ENCODE results near the gene UGDH. TPM values are rescaled to one million over a fixed set of nuclear protein-coding genes. Genes with fewer than 3 reads are reported as not detected.
"Not testable (repeated sequence)": the region's sequence is repeated elsewhere in the genome, so short reads cannot be mapped to it uniquely, and the experiment has no call there.

Gene UGDH
- total RNA-seq, 1 experiment from 2014 or later, result 10.3 TPM

- no peaks in the 10 kb centered on the region; the same call in 1 of the 2 replicates for H3K9me3 ChIP-seq (ENCODE audit: low read length)
- peaks cover 25% of the 10 kb centered on the region for H3K4me1 ChIP-seq (ENCODE audit: low read length)
- peak overlapping the region; percentile 93 for H3K4me2 ChIP-seq (ENCODE audit: low read depth, low read length, poor library complexity, severe bottlenecking)
- peak overlapping the region; percentile 89 for H3K9ac ChIP-seq (ENCODE audit: low read length)
- H3K79me2 ChIP-seq (ENCODE audit: low read length), result peaks cover 61% of the 10 kb centered on the region
- H4K20me1 ChIP-seq (ENCODE audit: insufficient read depth, low read depth, low read length), result no peaks in the 10 kb centered on the region
- no peaks in the 10 kb centered on the region for H3K36me3 ChIP-seq (ENCODE audit: insufficient read depth, low read length)
- H3K9me2 ChIP-seq (replicated peaks; ENCODE audit: insufficient read depth, low read length), result no peaks in the 10 kb centered on the region
- no peaks in the 10 kb centered on the region for H3K27me3 ChIP-seq (ENCODE audit: low read length)
- DNase-seq, result peak; percentile 48
- H3K27ac ChIP-seq (ENCODE audit: low read length), result peak overlapping the region; percentile 17
- H3K4me3 ChIP-seq (ENCODE audit: low read length), result peak overlapping the region; percentile 93
- peak overlapping the region; percentile 34 for H2AFZ ChIP-seq (ENCODE audit: low read length)
Measured at GRCh38 chr4:39525822-39526690, 1.2 kb downstream of the UGDH start.

- H3K4me3 ChIP-seq (ENCODE audit: low read length), result no peak overlapping the region
- H3K9me3 ChIP-seq (ENCODE audit: low read length), result no peaks in the 10 kb centered on the region
- H3K36me3 ChIP-seq (ENCODE audit: insufficient read depth, low read length), result peaks cover 4% of the 10 kb centered on the region; the same call in 1 of the 2 replicates
- DNase-seq, result no peak
- no peak overlapping the region for H2AFZ ChIP-seq (ENCODE audit: low read length)
- no peak overlapping the region for H3K4me2 ChIP-seq (ENCODE audit: low read depth, low read length, poor library complexity, severe bottlenecking)
- H3K27me3 ChIP-seq (ENCODE audit: low read length), result no peaks in the 10 kb centered on the region
- H3K4me1 ChIP-seq (ENCODE audit: low read length), result peaks cover 25% of the 10 kb centered on the region
- no peaks in the 10 kb centered on the region for H3K9me2 ChIP-seq (replicated peaks; ENCODE audit: insufficient read depth, low read length)
- no peak overlapping the region for H3K9ac ChIP-seq (ENCODE audit: low read length)
- H3K79me2 ChIP-seq (ENCODE audit: low read length), result peaks cover 61% of the 10 kb centered on the region
- H3K27ac ChIP-seq (ENCODE audit: low read length), result no peak overlapping the region
- H4K20me1 ChIP-seq (ENCODE audit: insufficient read depth, low read depth, low read length), result no peaks in the 10 kb centered on the region
Measured at GRCh38 chr4:39524161-39524957, 2.9 kb downstream of the UGDH start.

GRCh38 chr4:39522068-39522467, 5.2 kb downstream of the UGDH start:
- DNase-seq, result no peak
- H2AFZ ChIP-seq (ENCODE audit: low read length), result no peak overlapping the region
- H3K27ac ChIP-seq (ENCODE audit: low read length), result no peak overlapping the region
- peaks cover 15% of the 10 kb centered on the region for H3K4me1 ChIP-seq (ENCODE audit: low read length)
- H3K9ac ChIP-seq (ENCODE audit: low read length), result no peak overlapping the region
- peaks cover 8% of the 10 kb centered on the region; the same call in 1 of the 2 replicates for H3K36me3 ChIP-seq (ENCODE audit: insufficient read depth, low read length)
- H3K79me2 ChIP-seq (ENCODE audit: low read length), result peaks cover 47% of the 10 kb centered on the region
- no peaks in the 10 kb centered on the region for H3K9me2 ChIP-seq (replicated peaks; ENCODE audit: insufficient read depth, low read length)
- no peaks in the 10 kb centered on the region for H3K27me3 ChIP-seq (ENCODE audit: low read length)
- H3K4me2 ChIP-seq (ENCODE audit: low read depth, low read length, poor library complexity, severe bottlenecking), result no peak overlapping the region
- H3K4me3 ChIP-seq (ENCODE audit: low read length), result no peak overlapping the region
- H4K20me1 ChIP-seq (ENCODE audit: insufficient read depth, low read depth, low read length), result no peaks in the 10 kb centered on the region
- H3K9me3 ChIP-seq (ENCODE audit: low read length), result no peaks in the 10 kb centered on the region

- no peak overlapping the region for H3K27ac ChIP-seq (ENCODE audit: low read length)
- H3K27me3 ChIP-seq (ENCODE audit: low read length), result no peaks in the 10 kb centered on the region
- H3K4me3 ChIP-seq (ENCODE audit: low read length), result no peak overlapping the region
- no peaks in the 10 kb centered on the region for H4K20me1 ChIP-seq (ENCODE audit: insufficient read depth, low read depth, low read length)
- no peak overlapping the region for H3K9ac ChIP-seq (ENCODE audit: low read length)
- peaks cover 8% of the 10 kb centered on the region; the same call in 1 of the 2 replicates for H3K36me3 ChIP-seq (ENCODE audit: insufficient read depth, low read length)
- peaks cover 40% of the 10 kb centered on the region for H3K79me2 ChIP-seq (ENCODE audit: low read length)
- DNase-seq, result no peak
- H3K4me2 ChIP-seq (ENCODE audit: low read depth, low read length, poor library complexity, severe bottlenecking), result no peak overlapping the region
- H3K9me3 ChIP-seq (ENCODE audit: low read length), result no peaks in the 10 kb centered on the region
- H2AFZ ChIP-seq (ENCODE audit: low read length), result no peak overlapping the region
- H3K4me1 ChIP-seq (ENCODE audit: low read length), result peaks cover 15% of the 10 kb centered on the region
- H3K9me2 ChIP-seq (replicated peaks; ENCODE audit: insufficient read depth, low read length), result no peaks in the 10 kb centered on the region
Measured at GRCh38 chr4:39521253-39521919, 5.9 kb downstream of the UGDH start.

- Histone ChIP-seq H3K4me2 (ENCODE audit: low read depth, low read length, poor library complexity, severe bottlenecking) (no peak overlapping the region), H3K36me3 (ENCODE audit: insufficient read depth, low read length) (peaks cover 8% of the 10 kb centered on the region; the same call in 1 of the 2 replicates), H3K4me3 (ENCODE audit: low read length) (no peak overlapping the region), H3K9ac (ENCODE audit: low read length) (no peak overlapping the region), H3K79me2 (ENCODE audit: low read length) (peaks cover 19% of the 10 kb centered on the region; the same call in 1 of the 2 replicates), H4K20me1 (ENCODE audit: insufficient read depth, low read depth, low read length) (no peaks in the 10 kb centered on the region), H3K27ac (ENCODE audit: low read length) (no peak overlapping the region), H3K27me3 (ENCODE audit: low read length) (no peaks in the 10 kb centered on the region), H3K4me1 (ENCODE audit: low read length) (no peaks in the 10 kb centered on the region), H2AFZ (ENCODE audit: low read length) (no peak overlapping the region), H3K9me2 (replicated peaks; ENCODE audit: insufficient read depth, low read length) (no peaks in the 10 kb centered on the region), H3K9me3 (ENCODE audit: low read length) (no peaks in the 10 kb centered on the region)
- DNase-seq, result no peak
Measured at GRCh38 chr4:39518484-39518883, 8.8 kb downstream of the UGDH start.

GRCh38 chr4:39516407-39516966, 10.8 kb downstream of the UGDH start:
- Histone ChIP-seq H3K9ac (ENCODE audit: low read length) (no peak overlapping the region), H3K4me1 (ENCODE audit: low read length) (no peaks in the 10 kb centered on the region), H3K4me3 (ENCODE audit: low read length) (no peak overlapping the region), H2AFZ (ENCODE audit: low read length) (no peak overlapping the region), H3K36me3 (ENCODE audit: insufficient read depth, low read length) (peaks cover 14% of the 10 kb centered on the region; the same call in 1 of the 2 replicates), H3K27ac (ENCODE audit: low read length) (no peak overlapping the region), H3K9me3 (ENCODE audit: low read length) (no peaks in the 10 kb centered on the region), H3K27me3 (ENCODE audit: low read length) (no peaks in the 10 kb centered on the region), H3K4me2 (ENCODE audit: low read depth, low read length, poor library complexity, severe bottlenecking) (no peak overlapping the region), H3K79me2 (ENCODE audit: low read length) (peaks cover 4% of the 10 kb centered on the region; the same call in 1 of the 2 replicates), H3K9me2 (replicated peaks; ENCODE audit: insufficient read depth, low read length) (no peaks in the 10 kb centered on the region), H4K20me1 (ENCODE audit: insufficient read depth, low read depth, low read length) (no peaks in the 10 kb centered on the region)
- DNase-seq, result no peak

- DNase-seq; H3K4me3 ChIP-seq (ENCODE audit: low read length); H3K27me3 ChIP-seq (ENCODE audit: low read length); H3K4me2 ChIP-seq (ENCODE audit: low read depth, low read length, poor library complexity, severe bottlenecking); H4K20me1 ChIP-seq (ENCODE audit: insufficient read depth, low read depth, low read length); H3K79me2 ChIP-seq (ENCODE audit: low read length); H3K27ac ChIP-seq (ENCODE audit: low read length); H3K9ac ChIP-seq (ENCODE audit: low read length); H2AFZ ChIP-seq (ENCODE audit: low read length); H3K4me1 ChIP-seq (ENCODE audit: low read length); H3K9me2 ChIP-seq (replicated peaks; ENCODE audit: insufficient read depth, low read length); H3K9me3 ChIP-seq (ENCODE audit: low read length): not testable (repeated sequence)
- peaks cover 14% of the 10 kb centered on the region; the same call in 1 of the 2 replicates for H3K36me3 ChIP-seq (ENCODE audit: insufficient read depth, low read length)
Measured at GRCh38 chr4:39515669-39516401, 11.4 kb downstream of the UGDH start.
